Adipocyte (in vitro differentiated cells): ENCODE data around the gene MAMDC2.

Source experiments
- DNase-seq: peaks from one replicate; pipeline ENCODE4 v3.0.0-alpha.2; 2015; ENCODE audit warnings: low read depth
- H3K27me3 ChIP-seq: replicated peaks from 2 replicates; pipeline ENCODE4 v1.7.0; 2013; ENCODE audit warnings: mild to moderate bottlenecking, low read length, moderate library complexity; ENCODE audit not compliant: control insufficient read depth, insufficient read depth
- H3K36me3 ChIP-seq: 2 replicates; pipeline ENCODE4 v1.7.0; 2013; ENCODE audit warnings: low read length, mild to moderate bottlenecking, moderate library complexity; ENCODE audit not compliant: control insufficient read depth, insufficient read depth, severe bottlenecking
- H3K4me1 ChIP-seq: 2 replicates; pipeline ENCODE4 v1.7.0; 2013; ENCODE audit warnings: mild to moderate bottlenecking, low read length, moderate library complexity; ENCODE audit not compliant: control insufficient read depth, insufficient read depth
- H3K4me3 ChIP-seq: 2 replicates; pipeline ENCODE4 v1.7.0; 2013; ENCODE audit warnings: mild to moderate bottlenecking, low read length, moderate library complexity
- H3K9ac ChIP-seq: 2 replicates; pipeline ENCODE4 v1.7.0; 2013; ENCODE audit warnings: mild to moderate bottlenecking, low read length, moderate library complexity
- H3K9me3 ChIP-seq: 2 replicates; pipeline ENCODE4 v1.7.0; 2013; ENCODE audit warnings: mild to moderate bottlenecking, low read length, moderate library complexity; ENCODE audit not compliant: control insufficient read depth

Gene MAMDC2

GRCh38 chr9:70142101-70142500 lies 98.5 kb downstream of the MAMDC2 start:
- no peak overlapping the region for H3K4me3 ChIP-seq
- H3K9me3 ChIP-seq, result no peaks in the 10 kb centered on the region
- H3K36me3 ChIP-seq, result no peaks in the 10 kb centered on the region
- no peak overlapping the region for H3K9ac ChIP-seq
- H3K27me3 ChIP-seq, result no peaks in the 10 kb centered on the region
- H3K4me1 ChIP-seq, result no peaks in the 10 kb centered on the region
- DNase-seq, result no peak

DNA sequence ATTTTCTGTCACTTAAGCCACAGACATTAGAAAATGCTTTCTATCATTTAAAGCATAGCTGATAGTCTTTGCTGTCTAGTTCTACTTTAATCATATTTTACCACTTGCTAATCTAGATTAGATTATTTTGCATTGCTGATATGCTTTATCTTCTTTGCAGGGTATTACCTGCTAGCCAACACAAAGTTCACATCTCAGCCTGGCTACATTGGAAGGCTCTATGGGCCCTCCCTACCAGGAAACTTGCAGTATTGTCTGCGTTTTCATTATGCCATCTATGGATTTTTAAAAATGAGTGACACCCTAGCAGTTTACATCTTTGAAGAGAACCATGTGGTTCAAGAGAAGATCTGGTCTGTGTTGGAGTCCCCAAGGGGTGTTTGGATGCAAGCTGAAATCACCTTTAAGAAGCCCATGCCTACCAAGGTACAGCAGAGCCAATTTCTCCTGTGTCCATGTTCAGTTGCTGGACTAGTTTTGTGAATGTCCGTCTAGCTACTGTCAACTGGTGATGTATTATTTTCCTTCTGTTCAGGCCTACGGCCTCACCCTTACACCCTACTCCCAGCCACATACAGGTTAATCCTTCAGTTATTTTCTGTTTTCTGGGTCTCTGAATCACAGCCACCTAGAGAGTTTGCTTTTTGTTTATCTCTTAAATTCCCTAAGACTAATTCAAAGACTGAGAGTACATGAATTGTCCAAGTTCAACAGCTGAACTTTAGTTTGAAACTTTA lies 99.9 kb downstream of the MAMDC2 start:
- Histone ChIP-seq H3K36me3 (no peaks in the 10 kb centered on the region), H3K9me3 (no peaks in the 10 kb centered on the region), H3K4me3 (no peak overlapping the region), H3K9ac (no peak overlapping the region), H3K4me1 (no peaks in the 10 kb centered on the region), H3K27me3 (no peaks in the 10 kb centered on the region)
- no peak for DNase-seq

- DNase-seq, result no peak
Observed at GRCh38 chr9:70144131-70144503, 100.5 kb downstream of the MAMDC2 start.

GRCh38 chr9:70145981-70146380 lies 102.3 kb downstream of the MAMDC2 start:
- Histone ChIP-seq H3K9ac (no peak overlapping the region), H3K9me3 (no peaks in the 10 kb centered on the region), H3K4me3 (no peak overlapping the region), H3K27me3 (no peaks in the 10 kb centered on the region), H3K36me3 (no peaks in the 10 kb centered on the region), H3K4me1 (no peaks in the 10 kb centered on the region)
- no peak for DNase-seq

More at GRCh38 chr9:70144131-70144503, 100.5 kb downstream of the MAMDC2 start:
- H3K9me3 ChIP-seq, result no peaks in the 10 kb centered on the region
- no peaks in the 10 kb centered on the region for H3K36me3 ChIP-seq
- H3K9ac ChIP-seq, result no peak overlapping the region
- H3K4me1 ChIP-seq, result no peaks in the 10 kb centered on the region
- H3K27me3 ChIP-seq, result no peaks in the 10 kb centered on the region
- no peak overlapping the region for H3K4me3 ChIP-seq

DNA sequence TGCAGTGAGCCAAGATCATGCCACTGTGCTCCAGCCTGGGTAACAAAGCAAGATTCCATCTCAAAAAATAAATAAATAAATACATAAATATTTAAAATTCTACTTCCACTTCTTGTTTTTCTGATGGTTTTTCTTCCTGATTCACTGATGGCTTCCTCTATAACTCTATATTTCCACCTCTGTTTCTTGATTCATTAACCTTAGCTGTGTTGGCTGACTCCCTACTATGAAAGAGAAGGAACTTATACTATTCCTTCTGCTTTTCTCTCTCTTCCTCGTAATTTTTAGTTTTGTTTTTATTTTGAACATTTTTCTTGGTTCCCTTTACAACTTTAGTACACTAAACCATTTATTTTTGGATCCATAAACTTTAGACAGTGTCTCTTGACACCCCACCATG lies 103.5 kb downstream of the MAMDC2 start:
- DNase-seq, result no peak
- Histone ChIP-seq H3K9me3 (no peaks in the 10 kb centered on the region), H3K4me1 (no peaks in the 10 kb centered on the region), H3K4me3 (no peak overlapping the region), H3K27me3 (no peaks in the 10 kb centered on the region), H3K36me3 (no peaks in the 10 kb centered on the region), H3K9ac (no peak overlapping the region)

DNA sequence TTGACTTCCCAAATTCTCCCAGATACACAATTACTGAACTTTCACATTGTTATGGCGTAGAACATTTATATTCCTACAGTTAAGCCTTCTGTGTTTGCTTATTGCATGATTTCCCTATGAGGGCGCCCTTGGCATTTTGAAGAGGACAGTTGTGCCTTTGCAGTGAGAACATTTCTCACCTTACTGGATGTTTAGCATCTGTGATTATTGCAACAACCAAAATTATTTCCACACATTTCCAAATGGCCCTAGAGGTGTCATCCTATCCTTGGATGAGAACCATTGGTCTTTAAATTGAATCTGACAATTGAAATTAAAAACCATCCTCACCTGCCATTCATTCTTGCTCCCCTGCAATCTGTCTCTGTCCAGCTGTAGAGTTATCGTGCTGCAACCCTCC lies 104.0 kb downstream of the MAMDC2 start:
- Histone ChIP-seq H3K27me3 (no peaks in the 10 kb centered on the region), H3K4me1 (no peaks in the 10 kb centered on the region), H3K9me3 (no peaks in the 10 kb centered on the region), H3K9ac (no peak overlapping the region), H3K4me3 (no peak overlapping the region), H3K36me3 (no peaks in the 10 kb centered on the region)
- DNase-seq, result no peak

- DNase-seq, result no peak
- Histone ChIP-seq H3K27me3 (no peaks in the 10 kb centered on the region), H3K36me3 (no peaks in the 10 kb centered on the region), H3K9me3 (no peaks in the 10 kb centered on the region), H3K9ac (no peak overlapping the region), H3K4me3 (no peak overlapping the region), H3K4me1 (peaks cover 5% of the 10 kb centered on the region)
Observed at GRCh38 chr9:70152350-70152749, 108.7 kb downstream of the MAMDC2 start.

DNA sequence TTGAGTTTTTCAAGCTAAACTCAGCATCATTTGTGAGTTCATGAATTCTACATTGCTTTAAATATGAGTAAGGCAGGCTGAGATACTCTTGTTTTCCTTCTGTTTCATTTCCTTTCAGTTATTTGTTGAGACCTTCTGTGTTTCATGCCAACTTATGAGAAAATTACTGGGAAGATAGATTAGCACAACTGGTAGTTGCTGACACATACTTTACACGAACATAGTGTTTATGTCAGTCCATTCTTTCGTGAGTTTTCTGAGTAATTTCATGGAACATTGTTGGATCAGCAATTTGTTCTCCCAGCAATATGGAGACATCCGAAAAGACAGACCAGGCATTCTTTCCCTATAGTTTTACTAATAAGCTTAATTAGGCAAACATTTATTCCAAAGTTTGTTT lies 113.1 kb downstream of the MAMDC2 start:
- Histone ChIP-seq H3K9ac (no peak overlapping the region), H3K9me3 (no peaks in the 10 kb centered on the region), H3K27me3 (no peaks in the 10 kb centered on the region), H3K4me3 (no peak overlapping the region), H3K4me1 (peaks cover 24% of the 10 kb centered on the region), H3K36me3 (no peaks in the 10 kb centered on the region)
- DNase-seq, result no peak

DNA sequence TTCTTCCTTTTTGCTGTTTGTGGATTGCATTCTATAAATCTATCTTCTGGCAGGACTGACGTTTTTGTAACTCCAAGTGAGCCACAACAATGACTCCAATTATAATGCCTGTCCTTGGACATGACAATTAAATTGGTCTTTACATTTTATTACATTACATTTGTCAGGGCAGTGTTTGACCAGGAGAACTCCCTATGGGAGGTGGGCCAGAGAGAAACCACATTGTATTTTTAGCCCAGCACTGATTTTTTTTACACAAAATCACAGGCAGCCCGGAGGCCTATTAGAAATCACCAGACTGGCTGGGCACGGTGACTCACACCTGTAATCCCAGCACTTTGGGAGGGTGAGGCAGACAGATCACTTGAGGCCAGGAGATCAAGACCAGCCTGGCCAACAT lies 116.0 kb downstream of the MAMDC2 start:
- DNase-seq, result peak; percentile 35
- Histone ChIP-seq H3K36me3 (no peaks in the 10 kb centered on the region), H3K27me3 (no peaks in the 10 kb centered on the region), H3K9ac (no peak overlapping the region), H3K9me3 (no peaks in the 10 kb centered on the region), H3K4me1 (peaks cover 35% of the 10 kb centered on the region), H3K4me3 (no peak overlapping the region)

DNA sequence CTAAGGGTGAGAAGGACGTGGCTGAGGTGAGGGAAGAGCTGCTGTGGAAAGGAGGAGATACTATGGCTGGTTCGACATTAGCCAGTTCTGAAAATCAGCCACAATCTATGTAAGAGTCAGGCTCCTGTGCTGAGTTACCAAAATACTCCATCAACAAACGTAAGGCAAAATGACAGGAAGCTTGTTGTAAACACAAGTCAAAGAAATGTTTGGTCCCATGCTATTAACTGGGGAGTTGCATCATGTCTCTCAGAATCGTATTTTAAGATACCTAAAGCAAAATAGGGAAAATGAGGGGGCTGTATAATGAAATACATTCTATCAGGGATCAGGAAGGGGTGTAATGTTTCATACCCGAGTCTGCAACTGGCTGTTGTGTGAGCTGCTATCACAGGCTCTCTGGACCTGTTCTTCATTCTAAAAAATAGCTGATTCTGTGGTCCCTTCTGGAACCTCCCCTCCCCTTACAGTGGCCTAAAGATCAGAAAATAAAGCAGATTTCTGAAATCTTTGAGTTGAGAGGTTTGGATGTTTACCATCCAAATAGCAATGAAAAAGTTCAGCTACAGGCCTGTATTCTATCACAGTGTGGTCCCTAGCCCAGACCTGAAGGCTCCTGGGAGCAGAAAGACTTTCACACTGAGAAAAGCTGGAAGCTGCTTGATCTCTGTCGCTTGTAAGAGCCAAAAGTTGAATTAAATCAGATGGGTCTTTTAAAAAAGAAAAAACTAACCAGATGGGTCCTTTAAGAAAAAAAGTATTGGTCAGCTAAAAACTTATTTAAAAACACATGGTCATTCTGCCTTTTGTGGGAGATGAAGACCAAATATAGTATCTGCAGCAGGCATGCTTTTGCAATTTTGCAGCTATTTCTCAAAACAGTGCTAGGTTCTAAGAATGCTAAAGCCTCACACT lies 117.3 kb downstream of the MAMDC2 start:
- Histone ChIP-seq H3K4me3 (no peak overlapping the region), H3K9ac (peak overlapping the region; percentile 28), H3K9me3 (no peaks in the 10 kb centered on the region), H3K36me3 (no peaks in the 10 kb centered on the region), H3K4me1 (peaks cover 41% of the 10 kb centered on the region), H3K27me3 (no peaks in the 10 kb centered on the region)
- peak; percentile 29 for DNase-seq

GRCh38 chr9:70165006-70165602 lies 121.5 kb downstream of the MAMDC2 start:
- Histone ChIP-seq H3K4me3 (no peak overlapping the region), H3K36me3 (no peaks in the 10 kb centered on the region), H3K9ac (no peak overlapping the region), H3K27me3 (no peaks in the 10 kb centered on the region), H3K4me1 (peaks cover 32% of the 10 kb centered on the region), H3K9me3 (no peaks in the 10 kb centered on the region)
- peak; percentile 52 for DNase-seq
